Measurements from ENCODE around the gene GBE1. TPM values are rescaled to one million over a fixed set of nuclear protein-coding genes. Genes with fewer than 3 reads are reported as not detected.

Gene GBE1
- total RNA-seq, 2 donors from 2014 or later: 13.8 to 18.7 TPM

- Mint-ChIP-seq H3K36me3 (ENCODE audit: insufficient read depth in 2 of 2) (peaks cover 0 to 2% of the 10 kb centered on the region in 2 donors), H3K9me3 (peaks cover 0 to 1% of the 10 kb centered on the region in 2 donors), H3K4me3 (no peak overlapping the region), H3K4me1 (ENCODE audit: low read depth) (no peaks in the 10 kb centered on the region), H3K27ac (no peak overlapping the region), H3K27me3 (ENCODE audit: low read depth) (no peaks in the 10 kb centered on the region)
- DNase-seq: no peak
- no peak for ATAC-seq (replicated peaks in 1 of 2)
These were observed 140.2 kb downstream of the GBE1 start for GRCh38 chr3:81621277-81621676.

GRCh38 chr3:81620849-81621248, 140.6 kb downstream of the GBE1 start:
- H3K9me3 Mint-ChIP-seq: peaks cover 0 to 1% of the 10 kb centered on the region in 2 donors
- peaks cover 0 to 2% of the 10 kb centered on the region in 2 donors for H3K36me3 Mint-ChIP-seq (ENCODE audit: insufficient read depth in 2 of 2)
- H3K4me3 Mint-ChIP-seq: no peak overlapping the region
- DNase-seq: no peak
- no peak for ATAC-seq (replicated peaks in 1 of 2)
- H3K4me1 Mint-ChIP-seq (ENCODE audit: low read depth): no peaks in the 10 kb centered on the region
- no peaks in the 10 kb centered on the region for H3K27me3 Mint-ChIP-seq (ENCODE audit: low read depth)
- no peak overlapping the region for H3K27ac Mint-ChIP-seq

GRCh38 chr3:81612768-81613167, 148.7 kb downstream of the GBE1 start:
- H3K4me3 Mint-ChIP-seq: no peak overlapping the region
- no peaks in the 10 kb centered on the region for H3K4me1 Mint-ChIP-seq (ENCODE audit: low read depth)
- no peaks in the 10 kb centered on the region for H3K27me3 Mint-ChIP-seq (ENCODE audit: low read depth)
- ATAC-seq (replicated peaks in 1 of 2) (no peak), DNase-seq (no peak)
- peaks cover 0 to 1% of the 10 kb centered on the region in 2 donors for H3K9me3 Mint-ChIP-seq
- H3K36me3 Mint-ChIP-seq (ENCODE audit: insufficient read depth in 2 of 2): peaks cover 0 to 3% of the 10 kb centered on the region in 2 donors
- no peak overlapping the region for H3K27ac Mint-ChIP-seq

- Mint-ChIP-seq H3K4me3 (no peak overlapping the region), H3K9me3 (no peaks in the 10 kb centered on the region), H3K4me1 (ENCODE audit: low read depth) (no peaks in the 10 kb centered on the region), H3K36me3 (ENCODE audit: insufficient read depth in 2 of 2) (no peaks in the 10 kb centered on the region), H3K27me3 (ENCODE audit: low read depth) (no peaks in the 10 kb centered on the region), H3K27ac (no peak overlapping the region)
- ATAC-seq (replicated peaks in 1 of 2): no peak
- no peak for DNase-seq
These were observed 158.7 kb downstream of the GBE1 start for GRCh38 chr3:81602781-81603180.

- Mint-ChIP-seq H3K4me1 (ENCODE audit: low read depth) (no peaks in the 10 kb centered on the region), H3K27ac (no peak overlapping the region), H3K27me3 (ENCODE audit: low read depth) (no peaks in the 10 kb centered on the region), H3K36me3 (ENCODE audit: insufficient read depth in 2 of 2) (no peaks in the 10 kb centered on the region), H3K4me3 (no peak overlapping the region), H3K9me3 (no peaks in the 10 kb centered on the region)
- ATAC-seq (replicated peaks in 1 of 2) (no peak), DNase-seq (no peak)
These were observed 159.6 kb downstream of the GBE1 start for GRCh38 chr3:81601707-81602305.

- Mint-ChIP-seq H3K9me3 (no peaks in the 10 kb centered on the region), H3K27ac (no peak overlapping the region), H3K36me3 (ENCODE audit: insufficient read depth in 2 of 2) (peaks cover 0 to 2% of the 10 kb centered on the region in 2 donors), H3K4me3 (no peak overlapping the region), H3K27me3 (ENCODE audit: low read depth) (no peaks in the 10 kb centered on the region), H3K4me1 (ENCODE audit: low read depth) (no peaks in the 10 kb centered on the region)
- DNase-seq (no peak), ATAC-seq (replicated peaks in 1 of 2) (no peak)
These were observed 169.3 kb downstream of the GBE1 start for GRCh38 chr3:81592101-81592500.

GRCh38 chr3:81585937-81586336, 175.5 kb downstream of the GBE1 start:
- H3K4me1 Mint-ChIP-seq (ENCODE audit: low read depth): no peaks in the 10 kb centered on the region
- no peak for DNase-seq
- H3K27ac Mint-ChIP-seq: no peak overlapping the region
- H3K9me3 Mint-ChIP-seq: no peaks in the 10 kb centered on the region
- H3K4me3 Mint-ChIP-seq: no peak overlapping the region
- no peak for ATAC-seq (replicated peaks in 1 of 2)
- H3K36me3 Mint-ChIP-seq (ENCODE audit: insufficient read depth in 2 of 2): no peaks in the 10 kb centered on the region
- H3K27me3 Mint-ChIP-seq (ENCODE audit: low read depth): no peaks in the 10 kb centered on the region

GRCh38 chr3:81585056-81585455, 176.4 kb downstream of the GBE1 start:
- ATAC-seq (replicated peaks in 1 of 2) (no peak), DNase-seq (no peak)
- Mint-ChIP-seq H3K9me3 (no peaks in the 10 kb centered on the region), H3K4me1 (ENCODE audit: low read depth) (no peaks in the 10 kb centered on the region), H3K4me3 (no peak overlapping the region), H3K27ac (no peak overlapping the region), H3K27me3 (ENCODE audit: low read depth) (no peaks in the 10 kb centered on the region), H3K36me3 (ENCODE audit: insufficient read depth in 2 of 2) (no peaks in the 10 kb centered on the region)

- peak; percentile 7 to 9 for DNase-seq
- no peak for ATAC-seq (replicated peaks in 1 of 2)
These were observed 179.4 kb downstream of the GBE1 start for GRCh38 chr3:81581966-81582599.

GRCh38 chr3:81580355-81580754, 181.1 kb downstream of the GBE1 start:
- no peaks in the 10 kb centered on the region for H3K4me1 Mint-ChIP-seq (ENCODE audit: low read depth)

More at GRCh38 chr3:81581966-81582599, 179.4 kb downstream of the GBE1 start:
- no peaks in the 10 kb centered on the region for H3K9me3 Mint-ChIP-seq
- no peaks in the 10 kb centered on the region for H3K4me1 Mint-ChIP-seq (ENCODE audit: low read depth)
- no peaks in the 10 kb centered on the region for H3K36me3 Mint-ChIP-seq (ENCODE audit: insufficient read depth in 2 of 2)
- no peak overlapping the region for H3K4me3 Mint-ChIP-seq
- no peaks in the 10 kb centered on the region for H3K27me3 Mint-ChIP-seq (ENCODE audit: low read depth)
- no peak overlapping the region for H3K27ac Mint-ChIP-seq

GRCh38 chr3:81579744-81580143, 181.7 kb downstream of the GBE1 start:
- H3K27ac Mint-ChIP-seq: no peak overlapping the region
- H3K27me3 Mint-ChIP-seq (ENCODE audit: low read depth): no peaks in the 10 kb centered on the region
- ATAC-seq (replicated peaks in 1 of 2) (no peak), DNase-seq (no peak)
- H3K4me3 Mint-ChIP-seq: no peak overlapping the region
- H3K4me1 Mint-ChIP-seq (ENCODE audit: low read depth): no peaks in the 10 kb centered on the region
- H3K36me3 Mint-ChIP-seq (ENCODE audit: insufficient read depth in 2 of 2): no peaks in the 10 kb centered on the region
- no peaks in the 10 kb centered on the region for H3K9me3 Mint-ChIP-seq

More at GRCh38 chr3:81580355-81580754, 181.1 kb downstream of the GBE1 start:
- no peak overlapping the region for H3K27ac Mint-ChIP-seq
- ATAC-seq (replicated peaks in 1 of 2): no peak
- no peak overlapping the region for H3K4me3 Mint-ChIP-seq
- no peaks in the 10 kb centered on the region for H3K9me3 Mint-ChIP-seq
- no peak for DNase-seq
- no peaks in the 10 kb centered on the region for H3K36me3 Mint-ChIP-seq (ENCODE audit: insufficient read depth in 2 of 2)
- no peaks in the 10 kb centered on the region for H3K27me3 Mint-ChIP-seq (ENCODE audit: low read depth)

- Mint-ChIP-seq H3K9me3 (peaks cover 0 to 2% of the 10 kb centered on the region in 2 donors), H3K4me1 (ENCODE audit: low read depth) (peaks cover 5% of the 10 kb centered on the region), H3K27ac (no peak overlapping the region)
These were observed 189.2 kb downstream of the GBE1 start for GRCh38 chr3:81572201-81572756.

GRCh38 chr3:81568378-81568777, 193.1 kb downstream of the GBE1 start:
- peaks cover 7 to 8% of the 10 kb centered on the region in 2 donors for H3K9me3 Mint-ChIP-seq
- H3K27me3 Mint-ChIP-seq (ENCODE audit: low read depth): no peaks in the 10 kb centered on the region
- no peak overlapping the region for H3K4me3 Mint-ChIP-seq
- peaks cover 8 to 10% of the 10 kb centered on the region in 2 donors for H3K36me3 Mint-ChIP-seq (ENCODE audit: insufficient read depth in 2 of 2)
- H3K27ac Mint-ChIP-seq: no peak overlapping the region
- no peak for ATAC-seq (replicated peaks in 1 of 2)
- DNase-seq: no peak
- peaks cover 5% of the 10 kb centered on the region for H3K4me1 Mint-ChIP-seq (ENCODE audit: low read depth)

More at GRCh38 chr3:81572201-81572756, 189.2 kb downstream of the GBE1 start:
- Mint-ChIP-seq H3K36me3 (ENCODE audit: insufficient read depth in 2 of 2) (peaks cover 0 to 2% of the 10 kb centered on the region in 2 donors), H3K27me3 (ENCODE audit: low read depth) (no peaks in the 10 kb centered on the region), H3K4me3 (no peak overlapping the region)
- DNase-seq (no peak), ATAC-seq (replicated peaks in 1 of 2) (no peak)
